Transverse colon (tissue), 4 donors: ENCODE measurements around the gene MRC1.

Source experiments
- CTCF ChIP-seq, 5 experiments: fragments of 200-600 bp in 3 of 5; fragments of 450-650 bp in 2 of 5; sonication (generic) in 3 of 5; IDR thresholded peaks; 1 replicate in 2 of 5; 2 replicates in 3 of 5; pipeline ENCODE4 v1.5.1; 2016 to 2017; ENCODE audit warnings: antibody characterized with exemption in 5 of 5, inconsistent platforms in 3 of 5, mild to moderate bottlenecking in 2 of 5, moderate library complexity in 1 of 5
- EP300 ChIP-seq: sonication (generic); formaldehyde crosslinking; IDR thresholded peaks from one replicate; pipeline ENCODE4 v1.6.1; 2017; ENCODE audit warnings: antibody characterized with exemption, low read depth
- POLR2A ChIP-seq: fragments of 450-650 bp; IDR thresholded peaks from one replicate; pipeline ENCODE4 v1.6.1; 2016; ENCODE audit warnings: antibody characterized with exemption, mild to moderate bottlenecking, moderate library complexity
- POLR2AphosphoS5 ChIP-seq, 3 donors: sonication (generic); formaldehyde crosslinking; IDR thresholded peaks; one replicate each; pipeline ENCODE4 v1.6.1; 2016; ENCODE audit warnings: antibody characterized with exemption in 3 of 3

- TF ChIP-seq CTCF (IDR thresholded peaks at IDR 0.05) (no peak), POLR2A (no peak), EP300 (no peak), POLR2AphosphoS5 (IDR thresholded peaks at IDR 0.05) (no peak)
Observed at GRCh38 chr10:17808971-17809841, at the start of gene MRC1.
